ENCODE measurements around the gene EDN1. TPM values are rescaled to one million over a fixed set of nuclear protein-coding genes. Genes with fewer than 3 reads are reported as not detected.
"Not testable (repeated sequence)": the region's sequence is repeated elsewhere in the genome, so short reads cannot be mapped to it uniquely, and the experiment has no call there.

The EDN1 gene
- total RNA-seq, 1 donor from 2014 or later = 7.5 TPM

DNA sequence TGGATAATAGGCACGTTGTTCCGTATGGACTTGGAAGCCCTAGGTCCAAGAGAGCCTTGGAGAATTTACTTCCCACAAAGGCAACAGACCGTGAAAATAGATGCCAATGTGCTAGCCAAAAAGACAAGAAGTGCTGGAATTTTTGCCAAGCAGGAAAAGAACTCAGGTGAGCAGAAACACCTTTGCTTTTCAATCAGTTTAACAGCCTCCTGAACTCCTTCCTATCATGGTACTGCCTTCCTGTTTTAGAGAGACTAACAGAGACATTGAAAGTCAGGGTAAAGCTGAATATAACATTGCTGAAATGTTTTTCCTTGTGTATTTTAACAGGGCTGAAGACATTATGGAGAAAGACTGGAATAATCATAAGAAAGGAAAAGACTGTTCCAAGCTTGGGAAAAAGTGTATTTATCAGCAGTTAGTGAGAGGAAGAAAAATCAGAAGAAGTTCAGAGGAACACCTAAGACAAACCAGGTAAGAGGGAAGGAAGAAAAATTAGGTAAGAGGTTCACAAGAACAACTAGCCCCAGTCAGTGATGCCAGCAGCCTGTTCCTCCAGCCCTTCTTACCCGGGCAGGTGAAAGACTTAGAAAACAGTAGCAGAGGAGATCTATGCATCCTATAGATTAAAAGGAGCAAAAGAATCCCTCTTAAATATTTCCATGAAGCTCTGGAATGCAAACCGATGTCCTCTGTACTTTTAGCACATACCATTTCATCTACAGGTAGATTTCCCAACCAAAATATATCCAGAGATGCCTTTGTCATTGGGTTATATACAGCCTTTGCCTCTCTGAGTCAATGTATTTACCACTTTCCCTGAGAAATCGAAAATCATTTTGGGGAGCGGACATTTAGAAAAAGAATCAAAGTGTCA is 4.0 kb downstream of the EDN1 start:
- no peak for DNase-seq (ENCODE audit: low spot score)

DNA sequence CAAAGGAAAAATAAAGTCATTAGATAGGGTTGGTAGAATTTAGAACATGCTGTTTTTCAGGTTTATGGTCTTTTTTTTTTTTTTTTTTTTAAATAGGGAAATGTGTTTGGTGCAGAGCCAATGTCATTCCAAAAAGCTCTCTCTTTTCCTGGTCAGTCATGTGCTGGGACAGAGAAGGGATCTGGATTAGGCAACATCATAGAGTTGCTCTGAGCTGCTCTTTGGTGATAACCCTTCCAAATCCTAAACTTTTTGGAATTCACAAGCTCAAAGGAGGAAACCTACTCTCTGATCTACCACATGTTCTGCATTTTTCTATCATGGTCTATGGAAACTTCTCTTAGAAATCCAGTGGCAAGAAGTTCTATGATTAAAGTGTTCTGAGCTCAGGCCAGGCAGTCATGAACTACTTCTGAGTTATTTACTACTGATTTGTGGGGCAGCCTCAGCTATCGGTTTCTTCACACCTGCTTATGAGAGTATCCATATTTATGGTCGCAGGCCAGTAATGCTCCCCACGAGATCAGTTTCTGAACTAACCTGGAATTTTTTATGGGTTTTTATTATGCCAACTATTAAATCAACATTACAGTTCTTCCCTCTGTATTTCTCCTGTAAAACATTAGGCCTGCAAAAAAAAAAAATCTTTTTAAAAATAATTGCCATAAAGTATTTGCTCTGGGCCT is 4.8 kb downstream of the EDN1 start:
- no peak for DNase-seq (ENCODE audit: low spot score)

DNA sequence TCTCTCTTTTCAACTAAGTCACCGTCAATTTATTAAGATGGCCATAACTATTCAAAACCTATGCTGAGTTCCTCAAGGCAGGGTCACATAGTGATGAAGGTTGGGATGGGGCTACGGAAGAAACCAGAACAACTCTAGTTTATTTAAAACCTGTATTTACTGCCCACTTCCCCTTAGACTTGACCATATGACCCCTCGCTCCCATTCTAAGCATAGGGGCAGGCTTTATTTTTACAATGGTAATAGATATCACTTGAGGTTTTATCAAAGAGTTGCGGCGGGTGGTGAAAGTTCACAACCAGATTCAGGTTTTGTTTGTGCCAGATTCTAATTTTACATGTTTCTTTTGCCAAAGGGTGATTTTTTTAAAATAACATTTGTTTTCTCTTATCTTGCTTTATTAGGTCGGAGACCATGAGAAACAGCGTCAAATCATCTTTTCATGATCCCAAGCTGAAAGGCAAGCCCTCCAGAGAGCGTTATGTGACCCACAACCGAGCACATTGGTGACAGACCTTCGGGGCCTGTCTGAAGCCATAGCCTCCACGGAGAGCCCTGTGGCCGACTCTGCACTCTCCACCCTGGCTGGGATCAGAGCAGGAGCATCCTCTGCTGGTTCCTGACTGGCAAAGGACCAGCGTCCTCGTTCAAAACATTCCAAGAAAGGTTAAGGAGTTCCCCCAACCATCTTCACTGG is 5.5 kb downstream of the EDN1 start:
- DNase-seq (ENCODE audit: low spot score) = no peak

DNA sequence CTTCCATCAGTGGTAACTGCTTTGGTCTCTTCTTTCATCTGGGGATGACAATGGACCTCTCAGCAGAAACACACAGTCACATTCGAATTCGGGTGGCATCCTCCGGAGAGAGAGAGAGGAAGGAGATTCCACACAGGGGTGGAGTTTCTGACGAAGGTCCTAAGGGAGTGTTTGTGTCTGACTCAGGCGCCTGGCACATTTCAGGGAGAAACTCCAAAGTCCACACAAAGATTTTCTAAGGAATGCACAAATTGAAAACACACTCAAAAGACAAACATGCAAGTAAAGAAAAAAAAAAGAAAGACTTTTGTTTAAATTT is 6.1 kb downstream of the EDN1 start:
- DNase-seq (ENCODE audit: low spot score) = no peak

DNA sequence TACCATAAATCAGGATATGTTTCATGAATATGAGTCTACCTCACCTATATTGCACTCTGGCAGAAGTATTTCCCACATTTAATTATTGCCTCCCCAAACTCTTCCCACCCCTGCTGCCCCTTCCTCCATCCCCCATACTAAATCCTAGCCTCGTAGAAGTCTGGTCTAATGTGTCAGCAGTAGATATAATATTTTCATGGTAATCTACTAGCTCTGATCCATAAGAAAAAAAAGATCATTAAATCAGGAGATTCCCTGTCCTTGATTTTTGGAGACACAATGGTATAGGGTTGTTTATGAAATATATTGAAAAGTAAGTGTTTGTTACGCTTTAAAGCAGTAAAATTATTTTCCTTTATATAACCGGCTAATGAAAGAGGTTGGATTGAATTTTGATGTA is 6.4 kb downstream of the EDN1 start:
- no peak for DNase-seq (ENCODE audit: low spot score)

DNA sequence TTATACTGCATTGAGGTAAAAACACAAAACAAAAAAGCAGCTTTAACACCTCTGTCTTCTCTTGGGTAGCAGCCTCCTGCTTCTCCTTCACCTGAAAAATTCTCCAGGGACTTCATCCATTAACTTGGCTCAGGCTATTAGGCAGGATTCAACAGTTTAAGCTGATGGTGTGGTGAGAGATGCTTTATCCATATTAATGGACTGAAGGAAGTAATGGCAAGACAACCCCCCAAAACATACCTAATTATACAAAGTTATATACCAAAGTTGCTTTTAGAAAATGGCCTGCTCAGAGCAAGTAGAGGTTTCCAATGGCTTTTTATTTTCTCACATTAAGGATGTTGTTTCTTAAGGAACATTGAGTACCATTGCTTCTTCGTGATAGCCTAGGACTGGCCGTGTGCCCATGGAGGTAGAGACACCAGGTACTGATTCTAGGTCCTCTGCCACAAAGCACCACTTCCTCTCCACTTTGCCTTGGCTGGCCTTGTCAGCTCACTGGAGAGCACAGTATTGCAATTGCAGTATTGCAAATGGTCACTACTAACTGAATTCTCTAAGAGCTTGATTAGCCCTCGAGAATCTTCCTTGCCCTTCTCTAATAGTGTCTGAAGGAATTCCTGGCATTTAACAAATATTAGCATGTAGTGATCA is 7.3 kb downstream of the EDN1 start:
- DNase-seq (ENCODE audit: low spot score) = no peak

DNA sequence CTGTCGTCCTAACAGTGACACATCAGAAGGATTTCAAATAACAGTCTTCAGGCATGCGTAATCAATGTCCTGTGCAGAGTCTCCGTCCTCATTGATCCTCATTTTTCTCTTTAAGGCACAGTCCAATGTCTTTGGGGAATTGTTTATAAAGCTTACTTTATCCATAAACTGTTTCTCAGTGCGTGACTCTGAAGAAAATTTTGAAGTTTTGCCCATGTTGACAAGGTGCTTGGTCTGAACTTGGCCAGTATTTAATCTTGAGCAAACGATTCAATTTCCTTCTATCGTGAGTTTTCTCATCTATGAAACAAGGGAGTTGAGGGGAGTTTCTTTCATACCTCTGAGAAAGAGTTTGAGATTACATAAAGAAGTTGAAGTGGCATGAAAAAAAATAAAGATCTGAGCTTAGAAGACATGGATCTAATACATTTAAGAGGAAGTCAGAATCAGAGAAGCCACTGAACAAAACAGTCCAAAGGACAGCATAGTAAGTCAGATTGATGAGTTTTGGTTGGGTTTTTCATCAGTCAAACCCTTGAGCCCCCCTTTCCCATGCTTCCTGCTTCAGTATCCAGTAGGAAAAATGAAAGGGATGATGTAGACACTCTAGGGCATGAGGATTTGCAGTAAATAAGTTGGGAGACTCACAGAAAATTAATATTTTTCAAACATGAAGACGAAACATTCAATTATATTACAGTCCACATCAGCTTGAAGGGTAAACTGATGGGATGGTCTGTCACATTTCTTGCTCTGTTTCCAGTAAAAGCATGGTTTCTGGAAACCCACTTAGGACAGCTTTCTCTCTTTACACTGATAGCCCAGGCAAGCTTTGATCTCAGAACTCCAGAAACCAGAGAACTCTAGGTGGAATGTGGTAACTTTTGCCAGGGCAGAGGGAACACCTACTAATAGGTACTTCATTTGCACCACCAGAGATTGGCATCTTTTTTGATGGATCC is 8.1 kb downstream of the EDN1 start:
- DNase-seq (ENCODE audit: low spot score) = no peak

DNA sequence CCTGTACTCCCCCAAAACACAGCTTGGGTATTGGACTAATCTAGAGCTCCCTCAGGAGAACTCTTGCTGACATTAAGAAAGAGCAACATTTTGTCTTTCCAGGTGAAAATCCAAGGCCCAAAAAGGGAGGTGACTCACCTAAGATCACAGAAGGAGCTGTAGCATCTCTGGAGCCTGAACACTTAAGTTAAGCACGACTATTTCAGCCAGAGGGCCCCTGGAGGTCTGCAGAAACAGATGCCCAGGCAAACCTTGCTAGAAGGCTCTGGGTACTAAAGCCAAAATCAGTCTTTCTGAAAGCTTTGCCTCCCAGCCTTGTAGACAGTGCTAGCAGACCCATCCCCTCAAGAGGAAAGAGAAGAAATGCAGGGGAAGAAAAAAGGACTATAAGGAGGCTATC is 8.8 kb downstream of the EDN1 start:
- no peak for DNase-seq (ENCODE audit: low spot score)

DNA sequence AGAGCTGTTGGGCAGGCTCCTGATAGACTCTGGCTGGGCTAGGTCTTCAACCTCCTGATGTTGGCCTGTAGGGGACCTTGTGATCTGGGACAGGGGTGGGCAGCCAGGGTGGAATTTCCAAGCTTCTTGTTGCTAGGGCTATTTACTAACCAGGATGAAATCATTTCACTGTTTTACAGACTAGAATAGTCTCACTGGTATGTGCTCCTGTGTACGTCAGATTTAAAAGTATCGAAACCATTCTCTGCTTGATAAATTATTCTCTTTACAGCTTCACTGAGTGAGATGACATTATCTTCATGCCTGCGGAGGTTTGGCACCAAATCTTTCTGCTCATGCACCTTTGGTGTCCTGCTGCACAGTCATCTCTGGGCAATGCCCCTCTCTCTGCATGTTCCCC is 10.9 kb downstream of the EDN1 start:
- DNase-seq (ENCODE audit: low spot score) = no peak

DNA sequence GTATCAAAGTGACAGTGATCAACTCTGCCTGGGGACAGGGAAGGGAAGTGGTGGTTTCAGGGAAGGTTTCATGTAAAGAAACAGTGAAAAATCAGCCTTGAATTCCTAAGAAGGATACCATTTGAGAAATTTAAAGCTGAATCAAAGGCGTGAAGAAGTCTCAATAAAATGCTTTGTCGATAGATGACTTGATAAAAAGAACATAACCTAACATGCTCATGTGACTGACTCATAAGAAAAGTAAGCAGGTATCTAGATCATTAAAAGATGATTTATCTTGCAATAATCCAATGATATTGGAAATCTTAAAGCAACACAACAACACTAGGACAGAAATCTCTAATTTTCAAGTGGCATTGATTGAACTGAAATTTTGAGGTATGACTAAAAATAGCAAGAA is 14.3 kb downstream of the EDN1 start:
- DNase-seq (ENCODE audit: low spot score) = no peak

DNA sequence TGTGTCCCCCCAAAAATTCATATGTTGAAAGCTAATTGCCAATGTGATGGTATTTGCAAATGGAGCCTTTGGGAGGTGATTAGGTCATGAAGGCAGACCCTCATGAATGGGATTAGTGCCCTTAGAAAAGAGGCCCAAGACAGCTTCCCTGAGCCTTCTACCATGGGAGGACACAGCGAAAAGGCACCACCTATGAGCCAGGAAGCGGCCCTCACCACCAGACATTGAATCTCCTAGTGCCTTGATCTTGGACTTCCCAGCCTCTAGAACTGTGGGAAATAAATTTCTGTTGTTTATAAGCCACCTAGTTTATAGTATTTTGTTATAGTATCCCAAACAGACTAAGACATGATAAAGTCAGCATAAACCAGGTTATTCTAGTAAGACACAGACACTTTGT is 18.9 kb downstream of the EDN1 start:
- no peak for DNase-seq (ENCODE audit: low spot score)

DNA sequence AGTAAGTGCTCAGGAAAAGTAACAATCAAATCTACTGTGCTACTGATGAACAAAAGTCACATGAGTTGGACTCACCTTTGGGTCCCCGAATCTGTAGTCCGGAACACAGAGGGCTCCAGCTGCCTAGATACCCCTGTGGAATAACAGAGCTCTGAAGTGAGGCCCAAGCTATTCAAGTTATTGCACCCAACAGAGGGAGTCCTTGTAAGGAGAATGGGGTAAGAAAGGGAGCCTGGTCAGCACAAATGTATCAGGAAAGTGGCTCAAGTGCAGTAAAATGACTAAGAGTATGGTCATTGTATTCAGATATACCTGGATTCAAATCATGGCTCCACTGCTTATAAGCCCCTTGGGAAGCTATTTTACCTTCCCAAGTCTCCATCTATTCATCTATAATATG is 20.9 kb downstream of the EDN1 start:
- DNase-seq (ENCODE audit: low spot score) = no peak

DNA sequence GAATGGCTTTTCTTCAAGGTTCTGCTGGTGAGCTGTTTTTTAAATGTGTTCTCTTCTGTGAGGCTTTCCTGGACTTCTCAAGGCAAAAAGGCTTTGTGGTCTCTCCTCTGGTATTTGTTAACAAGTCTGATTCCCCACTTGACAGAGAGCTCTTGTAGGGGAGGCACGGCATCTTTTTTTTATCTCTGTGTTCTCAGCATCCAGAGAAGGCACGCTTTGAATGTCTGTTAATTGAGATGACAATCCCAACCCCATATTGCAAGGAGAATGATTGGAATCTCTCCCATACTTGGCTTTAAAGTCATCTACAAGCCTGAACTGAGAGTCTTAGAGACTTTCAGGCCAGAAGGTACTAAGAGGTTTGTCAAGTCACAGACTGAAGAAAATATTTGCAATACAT is 22.6 kb downstream of the EDN1 start:
- DNase-seq (ENCODE audit: low spot score) = no peak

DNA sequence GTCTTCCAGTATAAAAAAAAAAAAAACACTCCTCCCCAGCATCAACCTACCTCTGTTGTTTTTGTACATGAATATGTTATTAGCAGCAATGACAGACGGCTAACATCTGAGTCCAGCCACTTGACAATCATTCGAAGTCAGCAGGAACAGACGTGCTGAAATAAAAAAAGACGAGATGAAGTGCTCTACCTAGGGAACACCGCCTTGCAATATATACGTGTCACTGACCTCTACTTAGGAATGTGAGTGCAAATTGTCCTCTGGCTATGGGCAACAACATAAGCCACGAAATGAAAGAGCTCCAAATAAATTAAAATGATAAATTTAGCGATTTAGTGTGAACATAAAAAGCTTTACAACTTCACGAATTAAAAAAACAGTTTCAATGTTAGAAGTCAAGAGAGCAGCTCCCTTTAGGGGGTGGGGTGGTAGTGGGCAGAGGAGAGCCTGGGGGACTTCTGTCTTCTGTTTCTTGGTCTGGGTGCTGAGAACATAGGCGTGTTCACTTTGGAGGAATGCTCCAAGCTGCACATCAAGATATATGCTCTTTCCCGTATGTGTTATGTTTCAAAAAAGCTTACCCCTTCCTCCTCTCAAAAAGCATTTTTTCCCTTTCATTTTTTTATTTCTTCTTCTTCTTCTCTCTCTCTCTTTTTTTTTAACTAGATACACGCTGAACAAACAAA is 23.3 kb downstream of the EDN1 start:
- no peak for DNase-seq (ENCODE audit: low spot score)

DNA sequence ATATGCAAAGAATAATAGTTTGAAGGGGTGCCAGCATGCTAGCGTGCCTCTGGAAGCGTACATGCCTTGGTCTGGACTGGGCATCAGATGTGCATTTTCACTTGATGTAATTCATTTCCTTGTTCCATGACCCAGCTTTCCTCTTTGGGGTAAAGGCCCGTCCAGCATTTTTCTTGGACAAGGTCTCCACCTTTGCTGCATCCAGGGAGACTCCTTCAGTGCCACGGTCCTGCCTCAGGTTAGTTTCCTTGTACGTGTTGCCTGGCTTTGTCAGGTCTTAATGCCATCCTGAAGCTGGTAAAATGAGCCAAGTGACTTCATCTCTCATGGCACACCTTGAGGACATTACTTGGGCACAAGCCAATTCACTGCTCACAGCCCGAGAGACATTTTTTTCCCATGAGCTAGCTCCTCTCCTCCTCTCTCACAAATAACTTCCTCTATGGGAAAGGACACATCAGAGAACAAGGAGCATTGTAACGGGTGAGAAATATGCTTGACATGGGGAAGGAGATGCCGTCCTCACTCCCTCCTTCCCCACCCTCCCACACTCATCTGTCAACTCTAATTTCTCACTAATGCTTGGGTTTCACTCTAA is 23.9 kb downstream of the EDN1 start:
- no peak for DNase-seq (ENCODE audit: low spot score)

DNA sequence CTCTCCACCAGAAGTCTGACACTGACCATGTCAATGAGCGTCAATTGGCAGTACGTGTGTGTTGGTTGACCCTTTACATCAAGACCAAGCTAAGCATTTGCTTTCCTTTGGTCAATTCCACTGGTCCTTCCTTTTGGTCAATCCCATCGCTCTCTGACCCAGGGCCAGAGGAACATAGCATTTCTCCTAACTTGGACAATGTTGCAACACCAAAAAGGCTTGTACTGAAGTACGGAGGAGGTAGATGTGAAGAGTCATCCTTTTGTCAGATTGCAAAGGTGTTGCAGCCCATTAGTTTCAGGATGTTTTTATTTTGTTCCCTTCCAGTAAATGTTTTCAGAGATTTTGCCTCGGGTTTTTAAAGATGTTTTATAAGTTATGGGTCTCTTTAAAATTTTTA is 24.6 kb downstream of the EDN1 start:
- DNase-seq (ENCODE audit: low spot score) = no peak

DNA sequence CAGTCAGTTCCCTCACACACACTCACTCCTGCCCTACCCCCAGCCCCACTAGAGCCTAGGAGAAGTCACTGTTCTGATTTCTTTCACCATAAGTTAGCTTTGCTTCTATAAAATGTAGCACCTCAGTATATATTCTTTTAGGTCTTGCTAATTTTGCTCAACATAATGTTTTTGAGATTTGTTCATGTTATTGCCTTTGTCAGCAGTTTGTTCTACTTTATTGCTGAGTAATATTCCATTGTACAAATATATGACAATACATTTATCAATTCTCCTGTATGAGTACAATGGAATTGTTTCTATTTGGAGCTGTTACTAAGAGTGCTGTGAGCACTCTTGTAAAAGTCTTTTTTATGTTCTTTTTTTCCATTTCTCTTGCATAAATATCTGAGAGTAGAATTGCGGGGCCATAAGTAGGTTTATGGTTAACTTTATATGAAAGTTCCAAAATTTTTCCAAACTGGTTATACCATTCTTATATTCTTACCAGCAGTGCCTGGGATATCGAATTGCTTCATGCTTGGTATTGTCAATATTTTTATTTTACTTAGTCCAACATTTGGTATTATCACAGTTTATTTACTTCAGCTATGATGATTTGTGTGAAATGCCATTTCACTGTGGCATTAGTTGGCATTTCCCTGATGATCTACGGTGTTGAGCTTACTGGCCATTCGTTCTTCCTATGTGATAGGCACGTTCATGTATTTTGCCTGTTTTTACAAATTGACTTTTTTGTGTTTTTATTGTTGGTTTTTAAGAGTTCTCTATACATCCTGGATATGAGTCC is 25.3 kb downstream of the EDN1 start:
- DNase-seq (ENCODE audit: low spot score) = no peak

DNA sequence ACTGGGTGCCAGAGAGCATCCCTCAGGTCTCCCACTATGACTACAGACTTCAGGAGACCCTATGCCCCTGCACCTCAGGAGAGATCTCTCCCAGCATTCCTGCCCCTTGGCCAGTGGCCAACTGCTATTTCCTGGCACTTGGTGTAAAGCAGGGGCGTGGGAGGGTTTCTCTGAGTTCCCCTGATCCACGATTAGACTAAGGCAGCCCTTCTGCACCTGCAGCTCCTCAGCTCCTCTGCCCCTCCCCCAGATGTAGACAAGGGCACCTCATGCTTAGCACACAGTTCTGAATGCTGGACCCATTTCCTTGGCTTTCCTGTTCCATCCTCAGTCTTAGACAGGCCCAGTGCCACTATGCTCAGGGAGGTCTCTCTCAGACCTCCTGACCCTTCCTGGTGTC is 28.6 kb downstream of the EDN1 start:
- DNase-seq (ENCODE audit: low spot score) = no peak

DNA sequence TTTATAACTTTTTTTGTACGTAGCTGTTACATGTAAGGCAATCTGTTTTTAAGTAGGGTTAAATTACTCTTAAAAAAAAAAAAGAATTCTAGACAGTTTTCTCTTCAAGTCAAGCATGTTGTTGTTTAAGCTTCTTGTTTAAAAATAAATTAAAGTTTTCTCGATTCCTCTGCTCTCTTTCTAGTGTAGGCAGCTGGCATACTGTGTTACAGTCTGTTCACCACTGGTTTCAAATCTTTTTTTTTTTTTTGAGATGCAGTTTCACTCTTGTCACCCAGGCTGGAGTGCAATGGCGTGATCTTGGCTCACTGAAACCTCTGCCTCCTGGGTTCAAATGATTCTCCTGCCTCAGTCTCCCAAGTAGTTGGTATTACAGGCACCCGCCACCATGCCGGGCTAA is 29.9 kb downstream of the EDN1 start:
- DNase-seq (ENCODE audit: low spot score) = not testable (repeated sequence)
